Measurements from ENCODE around the gene MYBPH.

- no peak for TF ChIP-seq POLR2A (IDR thresholded peaks at IDR 0.05)
- no peak for TF ChIP-seq EP300 (IDR thresholded peaks at IDR 0.05)
These were observed 34.7 kb downstream of the MYBPH start for GRCh38 chr1:203140743-203141520.

Data from sigmoid colon (tissue), 4 donors.